ENCODE data around the gene ZFP42. TPM values are rescaled to one million over a fixed set of nuclear protein-coding genes. Genes with fewer than 3 reads are reported as not detected.
A peak's percentile ranks its signal among the peaks of the same experiment; 100 is the strongest.

Gene ZFP42
- total RNA-seq, 1 experiment from 2014 or later = 0.12 TPM

GRCh38 chr4:188012426-188012945 is 16.9 kb downstream of the ZFP42 start (continued):
- TF ChIP-seq REST (IDR thresholded peaks at IDR 0.05; ENCODE audit: low read depth) (no peak), YY1 (IDR thresholded peaks at IDR 0.05; ENCODE audit: extremely low read depth, insufficient replicate concordance, low read depth, low read length) (no peak)

- Histone ChIP-seq H3K9ac (ENCODE audit: low read length) (no peak overlapping the region), H3K4me2 (ENCODE audit: low read length) (peak overlapping the region; percentile 67), H3K9me2 (ENCODE audit: insufficient read depth) (no peaks in the 10 kb centered on the region), H3K36me3 (ENCODE audit: control insufficient read depth in 1 of 2, insufficient read depth in 2 of 2, low read length in 2 of 2) (no peaks in the 10 kb centered on the region), H3K4me1 (ENCODE audit: control insufficient read depth in 1 of 2, insufficient read depth in 2 of 2, low read length in 2 of 2) (peaks cover 9 to 15% of the 10 kb centered on the region in 2 experiments; a peak in 3 of 4 replicates), H4K20me1 (ENCODE audit: insufficient read depth) (no peaks in the 10 kb centered on the region), H3K27me3 (ENCODE audit: insufficient read depth, low read length) (no peaks in the 10 kb centered on the region), H3K79me2 (ENCODE audit: insufficient read depth, low read length) (no peaks in the 10 kb centered on the region), H3K27ac (ENCODE audit: low read depth, low read length) (no peak overlapping the region), H2AFZ (ENCODE audit: low read depth, low read length, poor library complexity, severe bottlenecking) (peak overlapping the region; percentile 66), H3K4me3 (replicated peaks in 1 of 2; ENCODE audit: low read depth in 1 of 2, low read length in 2 of 2) (peak overlapping the region in 1 of 2 experiments; percentile 18; a peak in 1 of 4 replicates), H3K9me3 (ENCODE audit: control insufficient read depth in 1 of 2, insufficient read depth in 1 of 2, low read depth in 1 of 2, low read length in 2 of 2) (no peaks in the 10 kb centered on the region)
- DNase-seq (ENCODE audit: low read depth, low spot score) = no peak
- BruUV-seq (replicated peaks) = no TSS peak
- POLR2A ChIA-PET = interaction anchor here (0.9 kb wide), 1 partner anchor 12 kb away, joined by 3 read pairs; no protein-coding TSS in a partner anchor
- RAD21 ChIA-PET (ENCODE audit: low non-redundant PET in 1 of 2, low total read pairs in 2 of 2, uncharacterized antibody in 2 of 2, unreplicated experiment in 2 of 2) = no interaction called here
- CTCF ChIA-PET = interaction anchor here (0.8 kb wide), 1 partner anchor 23 kb away, joined by 3 read pairs; no protein-coding TSS in a partner anchor
- intact Hi-C loops (cut with micrococcal nuclease) = no loop called here
- TF ChIP-seq SP1 (IDR thresholded peaks at IDR 0.05; ENCODE audit: low read depth) = no peak
- no peak for TF ChIP-seq RAD21 (IDR thresholded peaks at IDR 0.05; ENCODE audit: low read depth)
- no peak for TF ChIP-seq ZFX (IDR thresholded peaks at IDR 0.05)
- no peak for TF ChIP-seq EGR1 (IDR thresholded peaks at IDR 0.05; ENCODE audit: low read depth)
- TF ChIP-seq EZH2phosphoT487 (IDR thresholded peaks at IDR 0.05; ENCODE audit: borderline replicate concordance) = no peak
- peak; percentile 84 for ATAC-seq
These were observed 19.7 kb downstream of the ZFP42 start for GRCh38 chr4:188015025-188015940.
